ENCODE results near the gene SYT1. TPM values are rescaled to one million over a fixed set of nuclear protein-coding genes. Genes with fewer than 3 reads are reported as not detected.

Gene SYT1
- total and polyA plus RNA-seq, 2 of the 8 experiments (the other 6 are each of a cell fraction or from before 2014, with no cell fraction given): 11.0 to 34.6 TPM

DNA sequence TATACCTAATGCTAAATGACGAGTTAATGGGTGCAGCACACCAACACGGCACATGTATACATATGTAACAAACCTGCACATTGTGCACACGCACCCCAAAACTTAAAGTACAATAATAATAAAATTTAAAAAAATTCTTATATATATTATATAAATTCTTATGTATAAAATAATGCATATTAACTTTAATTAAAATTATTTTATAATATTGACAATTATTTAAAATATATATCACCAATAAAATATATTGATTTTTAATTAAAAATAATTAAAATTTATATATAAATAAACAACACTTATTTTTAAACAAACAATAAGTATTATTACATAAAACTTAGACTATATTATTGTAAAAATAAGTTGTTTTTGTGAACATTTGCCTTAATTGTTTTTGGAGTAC lies 188.8 kb downstream of the SYT1 start:
- Histone ChIP-seq H3K23ac (ENCODE audit: insufficient read length) (no peak overlapping the region), H3K36me3 (ENCODE audit: control insufficient read depth in 2 of 4, insufficient read depth in 4 of 4, low read length in 3 of 4) (no peaks in the 10 kb centered on the region), H3K79me2 (ENCODE audit: control insufficient read depth in 1 of 2, insufficient read depth in 2 of 2, low read length in 2 of 2) (no peaks in the 10 kb centered on the region), H2BK120ac (replicated peaks; ENCODE audit: low read depth, low read length) (no peak overlapping the region), H4K91ac (replicated peaks; ENCODE audit: insufficient read length, low read length) (no peak overlapping the region), H3K14ac (ENCODE audit: insufficient read length) (no peak overlapping the region), H3K4me3 (ENCODE audit: extremely low read depth in 1 of 4, insufficient read depth in 2 of 4, low read depth in 3 of 4, low read length in 4 of 4) (no peak overlapping the region), H2AFZ (ENCODE audit: low read length) (no peak overlapping the region), H3K9me3 (ENCODE audit: insufficient read depth in 2 of 2, low read depth in 1 of 2, low read length in 1 of 2) (no peaks in the 10 kb centered on the region), H3K23me2 (ENCODE audit: low read depth, low read length) (no peaks in the 10 kb centered on the region), H3K79me1 (ENCODE audit: low read depth, low read length) (no peaks in the 10 kb centered on the region), H4K5ac (ENCODE audit: insufficient read length, low read depth, low read length) (no peak overlapping the region), H4K20me1 (replicated peaks in 1 of 2; ENCODE audit: control insufficient read depth in 1 of 2, insufficient read depth in 2 of 2, low read length in 2 of 2) (no peaks in the 10 kb centered on the region), H2BK12ac (ENCODE audit: low read depth, low read length) (no peak overlapping the region), H3K4me2 (ENCODE audit: insufficient read depth in 1 of 2, low read depth in 2 of 2, low read length in 2 of 2) (no peak overlapping the region), H3K9ac (replicated peaks in 1 of 4; ENCODE audit: extremely low read depth in 1 of 4, low read depth in 3 of 4, low read length in 3 of 4) (no peak overlapping the region), H3K27me3 (replicated peaks in 1 of 4; ENCODE audit: control insufficient read depth in 3 of 4, extremely low read depth in 1 of 4, insufficient read depth in 3 of 4, low read length in 3 of 4) (no peaks in the 10 kb centered on the region), H2BK15ac (ENCODE audit: low read length) (no peak overlapping the region), H2BK5ac (ENCODE audit: low read depth, low read length) (no peak overlapping the region), H4K8ac (ENCODE audit: extremely low read depth, insufficient read depth, low read length) (no peak overlapping the region), H3K4me1 (replicated peaks in 1 of 4; ENCODE audit: control insufficient read depth in 3 of 4, insufficient read depth in 4 of 4, low read length in 3 of 4) (no peaks in the 10 kb centered on the region), H3K56ac (replicated peaks; ENCODE audit: insufficient read length, low read depth, low read length) (no peak overlapping the region), H3K4ac (replicated peaks; ENCODE audit: insufficient read length, low read depth, low read length) (no peak overlapping the region), H2AK5ac (ENCODE audit: low read depth, low read length) (no peak overlapping the region), H3K27ac (ENCODE audit: low read depth, low read length) (no peak overlapping the region), H3K18ac (ENCODE audit: extremely low read depth, low read length) (no peak overlapping the region), H2BK20ac (ENCODE audit: low read length) (no peak overlapping the region)
- CTCF ChIA-PET (ENCODE audit: partially characterized antibody): no interaction called here
- POLR2A ChIA-PET (ENCODE audit: partially characterized antibody): no interaction called here
- 85% methylated on average over 3 of the region's 3 CpGs; no CpG with 5 or more reads in 1 of the 2 experiments for WGBS, 2 experiments (ENCODE audit: extremely low coverage in 1 of 2, insufficient coverage in 1 of 2, insufficient read length in 1 of 2, insufficient replicate concordance in 2 of 2, low coverage in 1 of 2, low lambda C conversion rate in 2 of 2, missing lambda C conversion rate in 1 of 2)
- FAIRE-seq: no peak
- no peak for DNase-seq (ENCODE audit: low read depth in 1 of 2, low spot score in 2 of 2)
- TF ChIP-seq SRF (IDR thresholded peaks at IDR 0.05; ENCODE audit: low read depth, low read length): no peak
- TF ChIP-seq EP300 (IDR thresholded peaks at IDR 0.05; ENCODE audit: borderline replicate concordance in 1 of 2, low read depth in 2 of 2, low read length in 2 of 2): no peak
- TF ChIP-seq SP2 (IDR thresholded peaks at IDR 0.05; ENCODE audit: low read length): no peak
- no peak for TF ChIP-seq SIX5 (IDR thresholded peaks at IDR 0.05; ENCODE audit: low read depth, low read length)
- no peak for TF ChIP-seq SP1 (IDR thresholded peaks at IDR 0.05; ENCODE audit: low read depth, low read length)
- TF ChIP-seq JUND (IDR thresholded peaks at IDR 0.05; ENCODE audit: low read length): no peak
- TF ChIP-seq CTBP2 (IDR thresholded peaks at IDR 0.05; ENCODE audit: borderline replicate concordance, insufficient read depth, insufficient read length, low read length): no peak
- TF ChIP-seq SP4 (IDR thresholded peaks at IDR 0.05; ENCODE audit: low read length): no peak

All from H1 (cell line).